ENCODE results near the gene SPEN.

The SPEN gene

DNA sequence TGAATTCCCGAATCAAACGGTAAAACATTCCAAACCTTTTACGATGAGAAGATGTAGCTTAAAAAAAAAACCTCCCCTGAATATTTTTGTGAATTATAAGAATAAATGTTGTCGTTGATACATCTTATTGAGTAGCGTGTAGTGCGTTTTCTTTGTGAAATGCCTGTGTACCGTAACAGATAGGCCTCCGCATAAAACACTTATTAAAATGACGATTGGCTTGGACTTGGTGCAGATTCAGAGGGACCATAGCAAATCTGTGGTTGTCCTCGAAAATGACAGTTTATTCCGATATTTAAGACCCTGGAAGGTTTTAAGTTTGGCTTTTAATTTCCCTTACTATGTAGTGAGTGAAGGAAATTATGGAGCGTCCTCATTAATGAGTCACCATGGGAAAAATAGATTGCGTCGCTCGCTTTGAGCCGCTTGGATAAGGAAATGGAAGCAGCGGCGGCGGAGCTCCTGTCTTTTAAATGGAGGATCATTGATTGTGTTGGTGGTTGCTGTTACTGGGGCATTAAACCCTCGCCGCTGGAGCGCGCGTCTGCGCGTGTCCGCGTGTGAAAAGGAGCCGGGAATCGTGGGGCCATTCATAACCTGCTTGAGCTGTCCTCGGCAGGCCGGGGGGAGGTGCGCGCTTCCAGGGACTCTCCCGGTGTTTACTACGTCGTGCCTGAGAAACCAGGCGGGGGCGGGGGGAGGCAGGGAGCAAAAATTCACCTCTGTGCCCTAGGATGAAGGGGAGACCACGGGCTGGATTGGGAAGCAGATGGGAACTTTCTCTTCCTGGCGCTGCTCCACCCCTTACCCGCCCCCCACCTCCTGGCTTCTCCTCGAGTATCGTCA, 1.6 kb downstream of the SPEN start:
- peak; percentile 30 for DNase-seq (ENCODE audit: low spot score)

DNA sequence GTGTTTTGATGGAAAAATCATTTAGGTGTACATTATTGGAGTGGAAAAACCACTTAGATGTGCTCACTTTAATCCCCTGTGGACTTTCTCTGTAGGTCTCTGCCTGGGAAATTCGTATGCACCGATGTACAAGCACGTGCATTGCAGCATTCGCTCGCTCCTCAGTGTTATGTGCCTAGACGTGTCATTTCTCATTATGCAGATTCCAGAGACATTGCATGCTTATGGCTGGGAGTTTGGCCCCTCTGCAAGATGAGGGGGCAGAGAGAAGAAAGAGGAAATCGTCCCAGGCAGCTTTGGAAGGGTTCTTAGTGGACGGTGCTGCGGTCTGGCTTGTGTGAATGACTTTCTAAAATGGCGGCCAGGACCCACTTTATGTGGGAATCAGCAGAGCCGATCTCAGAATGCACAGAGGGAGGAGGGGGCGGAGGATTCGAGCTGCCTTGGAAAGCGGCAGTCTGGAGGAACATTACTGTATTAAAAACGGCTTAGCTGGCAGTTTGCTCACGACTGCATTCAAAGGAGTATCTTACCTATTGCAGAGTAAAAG, 2.3 kb downstream of the SPEN start:
- in situ Hi-C loops (cut with MboI; ENCODE audit: low pct_unique_long_range_greater_than_20kb, low sequenced_read_pairs, unreplicated experiment), result no loop called here
- TF ChIP-seq, protein P1, sequence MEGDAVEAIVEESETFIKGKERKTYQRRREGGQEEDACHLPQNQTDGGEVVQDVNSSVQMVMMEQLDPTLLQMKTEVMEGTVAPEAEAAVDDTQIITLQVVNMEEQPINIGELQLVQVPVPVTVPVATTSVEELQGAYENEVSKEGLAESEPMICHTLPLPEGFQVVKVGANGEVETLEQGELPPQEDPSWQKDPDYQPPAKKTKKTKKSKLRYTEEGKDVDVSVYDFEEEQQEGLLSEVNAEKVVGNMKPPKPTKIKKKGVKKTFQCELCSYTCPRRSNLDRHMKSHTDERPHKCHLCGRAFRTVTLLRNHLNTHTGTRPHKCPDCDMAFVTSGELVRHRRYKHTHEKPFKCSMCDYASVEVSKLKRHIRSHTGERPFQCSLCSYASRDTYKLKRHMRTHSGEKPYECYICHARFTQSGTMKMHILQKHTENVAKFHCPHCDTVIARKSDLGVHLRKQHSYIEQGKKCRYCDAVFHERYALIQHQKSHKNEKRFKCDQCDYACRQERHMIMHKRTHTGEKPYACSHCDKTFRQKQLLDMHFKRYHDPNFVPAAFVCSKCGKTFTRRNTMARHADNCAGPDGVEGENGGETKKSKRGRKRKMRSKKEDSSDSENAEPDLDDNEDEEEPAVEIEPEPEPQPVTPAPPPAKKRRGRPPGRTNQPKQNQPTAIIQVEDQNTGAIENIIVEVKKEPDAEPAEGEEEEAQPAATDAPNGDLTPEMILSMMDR (IDR thresholded peaks at IDR 0.05; ENCODE audit: extremely low read depth, insufficient read depth, missing control alignments), result no peak
- DNase-seq (ENCODE audit: low spot score), result no peak

More for the DNA sequence above, 1.6 kb downstream of the SPEN start:
- in situ Hi-C loops (cut with MboI; ENCODE audit: low pct_unique_long_range_greater_than_20kb, low sequenced_read_pairs, unreplicated experiment), result no loop called here
- TF ChIP-seq, protein P1 (IDR thresholded peaks at IDR 0.05; ENCODE audit: extremely low read depth, insufficient read depth, missing control alignments), result no peak

DNA sequence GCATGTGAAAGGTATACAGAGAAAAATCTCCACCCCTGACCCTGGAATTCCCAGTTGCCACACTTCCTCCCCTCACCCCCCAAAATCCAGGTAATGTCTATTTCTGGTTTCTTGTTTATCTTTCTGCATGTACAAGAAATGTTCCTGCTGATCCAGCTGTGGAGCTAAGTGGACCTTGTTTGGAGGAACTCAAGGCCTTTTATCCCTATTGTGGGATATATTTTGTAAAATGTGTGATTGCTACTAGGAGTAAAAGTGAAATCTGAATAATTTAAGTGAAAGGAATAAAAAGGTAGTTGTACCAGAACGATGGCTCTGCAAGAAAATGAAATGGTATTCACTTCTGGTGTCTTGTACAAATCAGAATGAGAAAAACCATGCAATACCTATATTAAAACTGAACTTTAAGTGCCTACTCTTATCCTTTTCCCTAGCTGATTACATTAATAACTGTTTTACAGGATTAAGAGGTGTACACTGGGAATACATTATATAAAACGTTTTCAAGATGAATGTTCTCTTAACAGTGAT, 3.0 kb downstream of the SPEN start:
- in situ Hi-C loops (cut with MboI; ENCODE audit: low pct_unique_long_range_greater_than_20kb, low sequenced_read_pairs, unreplicated experiment), result no loop called here
- no peak for DNase-seq (ENCODE audit: low spot score)
- TF ChIP-seq, protein P1 (IDR thresholded peaks at IDR 0.05; ENCODE audit: extremely low read depth, insufficient read depth, missing control alignments), result no peak

- DNase-seq (ENCODE audit: low spot score), result no peak
- in situ Hi-C loops (cut with MboI; ENCODE audit: low pct_unique_long_range_greater_than_20kb, low sequenced_read_pairs, unreplicated experiment), result no loop called here
These were observed 3.9 kb downstream of the SPEN start for GRCh38 chr1:15851210-15852035.

GRCh38 chr1:15852036-15852827, 4.7 kb downstream of the SPEN start:
- in situ Hi-C loops (cut with MboI; ENCODE audit: low pct_unique_long_range_greater_than_20kb, low sequenced_read_pairs, unreplicated experiment), result no loop called here
- TF ChIP-seq, protein P1 (IDR thresholded peaks at IDR 0.05; ENCODE audit: extremely low read depth, insufficient read depth, missing control alignments), result no peak
- no peak for DNase-seq (ENCODE audit: low spot score)

More at GRCh38 chr1:15851210-15852035, 3.9 kb downstream of the SPEN start:
- TF ChIP-seq, protein P1 (IDR thresholded peaks at IDR 0.05; ENCODE audit: extremely low read depth, insufficient read depth, missing control alignments), result no peak
